Lung microvascular endothelial cell (primary cell): ENCODE data around the gene CASP8. TPM values are rescaled to one million over a fixed set of nuclear protein-coding genes. Genes with fewer than 3 reads are reported as not detected.
"Not testable (repeated sequence)": the region's sequence is repeated elsewhere in the genome, so short reads cannot be mapped to it uniquely, and the experiment has no call there.

Experiments
- DNase-seq, 2 donors: peaks; one replicate each; pipeline versions ENCODE4 v3.0.0 to v3.0.0-alpha.2; 2010; ENCODE audit warnings: low read depth in 2 of 2
- total RNA-seq: library from RNA; depleted of rRNA; stranded (reverse); fragments of >200 nt; gene quantifications from 2 replicates; pipeline ENCODE4 v1.2.1, GENCODE V29; 2014

Gene CASP8
- total RNA-seq, 1 donor from 2014 or later: 9.5 TPM

GRCh38 chr2:201269764-201270163, 9.4 kb downstream of the CASP8 start:
- no peak for DNase-seq

- no peak for DNase-seq
These were observed 10.1 kb downstream of the CASP8 start for GRCh38 chr2:201270293-201271001.

GRCh38 chr2:201271917-201272316, 11.6 kb downstream of the CASP8 start:
- no peak for DNase-seq

- DNase-seq: no peak
These were observed 13.1 kb downstream of the CASP8 start for GRCh38 chr2:201273330-201273983.

- no peak for DNase-seq
These were observed 14.7 kb downstream of the CASP8 start for GRCh38 chr2:201275069-201275468.

GRCh38 chr2:201275990-201276389, 15.7 kb downstream of the CASP8 start:
- no peak for DNase-seq

GRCh38 chr2:201276511-201276910, 16.2 kb downstream of the CASP8 start:
- no peak for DNase-seq

- DNase-seq: no peak
These were observed 18.7 kb downstream of the CASP8 start for GRCh38 chr2:201279079-201279478.

- DNase-seq: peak; percentile 32 to 33
These were observed 20.1 kb downstream of the CASP8 start for GRCh38 chr2:201280191-201281040.

GRCh38 chr2:201285499-201285898, 25.2 kb downstream of the CASP8 start:
- DNase-seq: peak in 1 of 2 donors; percentile 6

GRCh38 chr2:201290457-201291148, 30.3 kb downstream of the CASP8 start:
- DNase-seq: not testable (repeated sequence)

- DNase-seq: no peak
These were observed 38.2 kb downstream of the CASP8 start for GRCh38 chr2:201298462-201299052.

- DNase-seq: not testable (repeated sequence)
These were observed 39.6 kb downstream of the CASP8 start for GRCh38 chr2:201299929-201300328.

GRCh38 chr2:201307876-201308275, 47.5 kb downstream of the CASP8 start:
- no peak for DNase-seq

GRCh38 chr2:201308914-201309313, 48.6 kb downstream of the CASP8 start:
- no peak for DNase-seq

- no peak for DNase-seq
These were observed 53.0 kb downstream of the CASP8 start for GRCh38 chr2:201313362-201313761.

GRCh38 chr2:201319511-201319910, 59.2 kb downstream of the CASP8 start:
- no peak for DNase-seq

- no peak for DNase-seq
These were observed 59.9 kb downstream of the CASP8 start for GRCh38 chr2:201320257-201320656.

GRCh38 chr2:201320701-201321100, 60.4 kb downstream of the CASP8 start:
- DNase-seq: no peak

- no peak for DNase-seq
These were observed 62.4 kb downstream of the CASP8 start for GRCh38 chr2:201322772-201323171.

- no peak for DNase-seq
These were observed 67.3 kb downstream of the CASP8 start for GRCh38 chr2:201327678-201328077.
